ENCODE measurements around the gene NOD1. TPM values are rescaled to one million over a fixed set of nuclear protein-coding genes. Genes with fewer than 3 reads are reported as not detected.
A peak's percentile ranks its signal among the peaks of the same experiment; 100 is the strongest.
"Not testable (repeated sequence)": the region's sequence is repeated elsewhere in the genome, so short reads cannot be mapped to it uniquely, and the experiment has no call there.

Gene NOD1
- total RNA-seq, 1 donor from 2014 or later, result 9.5 TPM

DNA sequence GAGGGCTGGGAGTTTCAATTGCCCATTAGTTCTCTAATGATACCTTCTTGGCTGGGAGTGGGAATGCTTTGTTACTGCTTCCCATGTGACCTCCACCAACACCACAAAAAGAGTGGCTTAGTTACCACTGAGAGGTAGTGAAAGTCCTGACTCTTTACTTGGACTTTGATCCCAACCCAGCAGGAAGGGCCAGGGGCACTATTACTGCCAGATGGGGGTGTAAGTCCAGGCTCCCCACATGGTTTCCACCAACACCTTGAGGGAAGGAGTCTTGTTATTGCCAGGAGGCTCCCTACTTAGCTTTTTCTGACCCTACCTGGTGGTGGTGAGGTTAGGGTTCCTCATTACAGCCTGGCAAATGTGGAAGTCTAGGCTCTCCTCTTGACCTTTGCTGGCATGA lies 14.6 kb upstream of the NOD1 start:
- peaks cover 45% of the 10 kb centered on the region for H3K36me3 Mint-ChIP-seq
- peaks cover 5% of the 10 kb centered on the region for H3K4me1 Mint-ChIP-seq
- H3K9me3 Mint-ChIP-seq, result peaks cover 47% of the 10 kb centered on the region
- TF ChIP-seq, protein P1, sequence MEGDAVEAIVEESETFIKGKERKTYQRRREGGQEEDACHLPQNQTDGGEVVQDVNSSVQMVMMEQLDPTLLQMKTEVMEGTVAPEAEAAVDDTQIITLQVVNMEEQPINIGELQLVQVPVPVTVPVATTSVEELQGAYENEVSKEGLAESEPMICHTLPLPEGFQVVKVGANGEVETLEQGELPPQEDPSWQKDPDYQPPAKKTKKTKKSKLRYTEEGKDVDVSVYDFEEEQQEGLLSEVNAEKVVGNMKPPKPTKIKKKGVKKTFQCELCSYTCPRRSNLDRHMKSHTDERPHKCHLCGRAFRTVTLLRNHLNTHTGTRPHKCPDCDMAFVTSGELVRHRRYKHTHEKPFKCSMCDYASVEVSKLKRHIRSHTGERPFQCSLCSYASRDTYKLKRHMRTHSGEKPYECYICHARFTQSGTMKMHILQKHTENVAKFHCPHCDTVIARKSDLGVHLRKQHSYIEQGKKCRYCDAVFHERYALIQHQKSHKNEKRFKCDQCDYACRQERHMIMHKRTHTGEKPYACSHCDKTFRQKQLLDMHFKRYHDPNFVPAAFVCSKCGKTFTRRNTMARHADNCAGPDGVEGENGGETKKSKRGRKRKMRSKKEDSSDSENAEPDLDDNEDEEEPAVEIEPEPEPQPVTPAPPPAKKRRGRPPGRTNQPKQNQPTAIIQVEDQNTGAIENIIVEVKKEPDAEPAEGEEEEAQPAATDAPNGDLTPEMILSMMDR (IDR thresholded peaks at IDR 0.05; ENCODE audit: unreplicated experiment), result no peak
- no peak for DNase-seq (ENCODE audit: low spot score in 2 of 2, unreplicated experiment in 2 of 2)
- no peak overlapping the region for H3K4me3 Mint-ChIP-seq
- H3K27ac Mint-ChIP-seq, result no peak overlapping the region
- no peaks in the 10 kb centered on the region for H3K27me3 Mint-ChIP-seq (ENCODE audit: low read depth)

DNA sequence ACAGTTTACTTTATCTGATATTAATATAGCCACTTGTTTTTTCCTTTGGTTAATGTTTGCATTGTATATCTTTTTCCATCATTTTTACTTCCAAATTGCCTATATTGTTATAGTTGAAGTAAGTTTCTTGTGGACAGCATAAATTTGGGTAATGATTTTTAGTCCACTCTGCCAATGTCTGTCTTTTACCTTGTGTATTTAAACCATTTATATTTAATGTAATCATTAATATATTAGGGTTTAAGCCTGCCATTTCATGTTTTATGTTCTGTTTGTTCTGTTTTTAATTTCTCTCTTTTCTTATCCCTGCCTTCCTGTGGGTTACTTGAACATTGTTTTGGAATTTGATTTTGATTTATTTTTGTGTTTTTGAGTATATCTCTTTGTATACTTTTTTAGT lies 12.8 kb upstream of the NOD1 start:
- no peak overlapping the region for H3K4me3 Mint-ChIP-seq
- H3K9me3 Mint-ChIP-seq, result peaks cover 52% of the 10 kb centered on the region
- no peak for DNase-seq (ENCODE audit: low spot score in 2 of 2, unreplicated experiment in 2 of 2)
- no peak overlapping the region for H3K27ac Mint-ChIP-seq
- H3K36me3 Mint-ChIP-seq, result peaks cover 37% of the 10 kb centered on the region
- peaks cover 5% of the 10 kb centered on the region for H3K4me1 Mint-ChIP-seq
- TF ChIP-seq, protein P1 (IDR thresholded peaks at IDR 0.05; ENCODE audit: unreplicated experiment), result no peak
- no peaks in the 10 kb centered on the region for H3K27me3 Mint-ChIP-seq (ENCODE audit: low read depth)

DNA sequence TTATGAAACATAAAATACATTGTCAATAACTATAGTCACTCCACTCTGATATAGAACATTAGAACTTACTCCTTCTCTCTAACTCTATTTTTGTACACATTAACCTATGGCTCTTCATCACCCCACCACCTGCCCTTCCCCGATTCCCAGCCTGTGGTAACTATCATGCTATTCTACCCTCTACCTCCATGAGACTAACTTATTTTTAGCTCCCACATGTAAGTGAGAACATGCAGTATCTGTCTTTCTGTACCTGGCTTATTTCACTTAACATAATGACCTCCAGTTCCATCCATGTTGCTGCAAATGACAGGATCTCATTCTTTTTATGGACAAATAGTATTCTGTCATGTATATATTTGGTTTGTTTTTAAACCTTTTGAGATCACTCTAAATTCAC lies 8.8 kb upstream of the NOD1 start:
- no peak for DNase-seq (ENCODE audit: low spot score in 2 of 2, unreplicated experiment in 2 of 2)
- TF ChIP-seq, protein P1 (IDR thresholded peaks at IDR 0.05; ENCODE audit: unreplicated experiment), result no peak
- Mint-ChIP-seq H3K27me3 (ENCODE audit: low read depth) (no peaks in the 10 kb centered on the region), H3K36me3 (peaks cover 9% of the 10 kb centered on the region), H3K4me3 (no peak overlapping the region), H3K27ac (no peak overlapping the region), H3K4me1 (no peaks in the 10 kb centered on the region), H3K9me3 (peaks cover 34% of the 10 kb centered on the region)

DNA sequence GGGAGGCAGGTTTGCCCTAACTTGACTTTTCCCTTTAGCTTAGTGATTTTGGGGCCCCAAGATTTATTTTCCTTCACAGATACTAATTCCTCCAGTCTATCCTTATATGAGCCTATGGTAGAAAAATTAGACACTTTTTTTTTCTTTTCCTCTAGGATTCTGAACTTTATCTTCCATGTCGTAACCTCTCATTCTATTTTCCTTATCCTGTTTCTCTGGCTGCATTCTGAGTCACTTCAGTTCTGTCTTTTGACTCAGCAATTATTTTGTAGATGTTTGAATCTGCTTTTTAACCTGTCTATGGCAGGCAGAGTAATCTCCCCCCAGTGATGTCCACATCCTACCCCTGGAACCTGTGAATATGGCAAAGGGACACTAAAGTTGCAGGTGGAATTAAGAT lies 7.1 kb upstream of the NOD1 start:
- peaks cover 3% of the 10 kb centered on the region for H3K36me3 Mint-ChIP-seq
- H3K9me3 Mint-ChIP-seq, result peaks cover 17% of the 10 kb centered on the region
- DNase-seq (ENCODE audit: low spot score in 2 of 2, unreplicated experiment in 2 of 2), result no peak
- H3K4me3 Mint-ChIP-seq, result no peak overlapping the region
- no peaks in the 10 kb centered on the region for H3K27me3 Mint-ChIP-seq (ENCODE audit: low read depth)
- H3K4me1 Mint-ChIP-seq, result no peaks in the 10 kb centered on the region
- TF ChIP-seq, protein P1 (IDR thresholded peaks at IDR 0.05; ENCODE audit: unreplicated experiment), result no peak
- H3K27ac Mint-ChIP-seq, result no peak overlapping the region

DNA sequence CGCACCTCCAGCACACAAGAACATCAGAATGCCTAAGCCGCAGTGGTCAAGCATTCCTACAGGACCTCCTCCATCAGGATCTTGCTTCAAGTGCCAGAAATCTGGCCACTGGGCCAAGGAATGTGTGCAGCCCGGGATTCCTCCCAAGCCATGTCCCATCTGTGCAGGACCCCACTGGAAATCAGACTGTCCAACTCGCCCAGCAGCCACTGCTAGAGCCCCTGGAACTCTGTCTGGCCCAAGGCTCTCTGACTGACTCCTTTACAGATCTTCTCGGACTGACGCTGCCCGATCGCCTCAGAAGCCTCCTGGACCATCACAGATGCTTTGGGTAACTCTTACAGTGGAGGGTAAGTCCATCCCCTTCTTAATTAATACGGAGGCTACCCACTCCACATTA lies 2.8 kb upstream of the NOD1 start:
- H3K9me3 Mint-ChIP-seq; H3K27me3 Mint-ChIP-seq (ENCODE audit: low read depth); H3K36me3 Mint-ChIP-seq; H3K4me3 Mint-ChIP-seq; H3K27ac Mint-ChIP-seq; DNase-seq (ENCODE audit: low spot score in 2 of 2, unreplicated experiment in 2 of 2): not testable (repeated sequence)
- peaks cover 21% of the 10 kb centered on the region for H3K4me1 Mint-ChIP-seq

DNA sequence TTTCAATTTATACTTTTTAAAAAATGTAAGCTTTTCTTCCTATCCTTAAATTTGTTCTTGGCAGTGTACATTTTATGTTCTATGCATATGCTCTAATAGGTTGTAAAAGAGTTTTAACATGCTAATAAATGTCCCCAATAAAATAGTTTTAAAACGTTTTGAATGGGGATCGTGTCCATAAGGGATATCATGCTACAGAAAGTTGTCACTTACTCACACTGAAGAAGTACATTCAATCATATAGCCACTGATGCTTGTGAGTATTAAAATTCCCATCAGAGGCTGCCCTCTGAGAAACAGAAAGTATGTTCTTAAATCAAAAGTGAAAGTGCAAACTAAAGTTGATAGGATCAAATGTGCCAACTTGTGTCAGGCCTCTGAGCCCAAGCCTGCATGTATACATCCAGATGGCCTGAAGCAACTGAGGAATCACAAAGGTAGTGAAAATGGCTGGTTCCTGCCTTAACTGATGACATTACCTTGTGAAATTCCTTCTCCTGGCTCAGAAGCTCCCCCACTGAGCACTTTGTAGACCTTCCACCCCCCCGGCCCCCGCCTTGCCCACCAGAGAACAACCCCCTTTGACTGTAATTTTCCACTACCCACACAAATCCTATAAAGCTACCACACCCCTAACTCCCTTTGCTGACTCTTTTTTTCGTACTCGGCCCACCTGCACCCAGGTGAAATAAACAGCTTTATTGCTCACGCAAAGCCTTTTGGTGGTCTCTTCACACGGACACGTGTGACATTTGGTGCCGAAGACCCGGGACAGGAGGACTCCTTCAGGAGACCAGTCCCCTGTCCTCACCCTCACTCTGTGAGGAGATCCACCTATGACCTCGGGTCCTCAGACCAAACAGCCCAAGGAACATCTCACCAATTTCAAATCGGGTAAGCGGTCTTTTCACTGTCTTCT lies 877 bp upstream of the NOD1 start:
- Mint-ChIP-seq H3K9me3 (no peaks in the 10 kb centered on the region), H3K27ac (peak overlapping the region; percentile 1), H3K4me3 (peak overlapping the region; percentile 86), H3K4me1 (peaks cover 24% of the 10 kb centered on the region), H3K36me3 (no peaks in the 10 kb centered on the region), H3K27me3 (ENCODE audit: low read depth) (no peaks in the 10 kb centered on the region)
- DNase-seq (ENCODE audit: low spot score in 2 of 2, unreplicated experiment in 2 of 2), result no peak
- TF ChIP-seq, protein P1 (IDR thresholded peaks at IDR 0.05; ENCODE audit: unreplicated experiment), result no peak

All from mesothelial cell of epicardium (in vitro differentiated cells).